Hematopoietic multipotent progenitor cell treated with erythropoietin and hydrocortisone succinate and interleukin-3 and kit ligand, for 8 days (in vitro differentiated cells): ENCODE measurements around the gene PAPPA2.
"Not testable (repeated sequence)": the region's sequence is repeated elsewhere in the genome, so short reads cannot be mapped to it uniquely, and the experiment has no call there.

ENCODE experiments used
- DNase-seq: peaks from one replicate; pipeline ENCODE4 v3.0.0-alpha.2; 2015

PAPPA2 gene

DNA sequence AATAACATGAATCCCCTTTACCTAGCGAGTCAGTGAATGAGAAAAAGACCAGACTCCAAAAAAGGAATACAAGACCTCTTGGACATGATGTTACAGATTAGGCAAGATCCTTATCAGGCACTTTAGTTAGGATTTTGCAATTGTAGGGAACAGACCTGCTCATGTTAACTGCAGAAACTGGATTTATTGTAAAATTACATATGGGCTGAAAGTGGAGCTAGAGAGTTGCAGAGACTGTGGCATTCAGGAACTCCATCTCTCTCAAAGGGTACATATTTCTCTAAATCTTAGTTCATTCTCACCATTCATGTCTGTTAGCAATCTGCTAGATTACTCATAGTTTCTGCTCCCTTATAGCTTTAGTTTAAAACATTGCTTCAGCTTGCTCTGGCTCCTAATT, 142.2 kb downstream of the PAPPA2 start:
- DNase-seq, result no peak

DNA sequence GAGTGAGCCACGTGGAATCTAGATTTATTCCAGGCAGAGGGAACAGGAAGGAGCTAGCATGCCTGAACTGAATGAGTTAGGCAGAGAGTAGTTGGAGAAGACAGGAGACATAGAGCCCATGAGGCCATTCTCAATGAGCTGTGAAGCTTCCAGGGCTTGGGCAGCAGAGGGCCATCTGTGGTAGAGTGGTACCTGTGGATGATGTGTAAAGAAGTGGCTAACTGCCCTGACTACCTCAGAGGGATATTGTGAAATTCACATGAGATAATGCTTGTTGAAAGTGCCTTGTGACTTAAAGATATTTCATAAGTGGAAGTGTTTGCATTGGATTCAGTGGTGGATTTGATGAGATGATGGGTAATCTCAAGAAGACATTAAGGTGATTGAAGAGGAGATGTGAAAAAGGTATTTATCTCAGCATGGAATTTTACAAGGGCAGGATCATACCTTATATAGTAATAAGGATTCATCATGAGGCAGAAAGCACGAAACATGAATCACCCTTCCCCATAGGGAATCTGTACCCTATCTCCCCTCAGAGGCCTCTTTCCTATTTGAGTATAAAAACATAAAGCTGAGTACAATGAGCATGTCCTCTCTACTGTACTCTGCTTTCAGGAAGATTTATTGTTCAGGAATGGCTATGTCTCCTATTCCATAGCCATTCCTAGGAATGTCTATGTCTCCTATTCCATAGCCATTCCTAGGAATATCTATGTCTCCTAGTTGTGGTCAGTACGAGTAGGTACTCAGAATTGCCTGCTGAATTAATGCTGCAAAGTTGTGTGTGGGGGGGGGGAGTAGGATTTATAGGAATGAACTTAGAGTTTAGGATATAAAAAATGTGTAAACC, 146.8 kb downstream of the PAPPA2 start:
- no peak for DNase-seq

DNA sequence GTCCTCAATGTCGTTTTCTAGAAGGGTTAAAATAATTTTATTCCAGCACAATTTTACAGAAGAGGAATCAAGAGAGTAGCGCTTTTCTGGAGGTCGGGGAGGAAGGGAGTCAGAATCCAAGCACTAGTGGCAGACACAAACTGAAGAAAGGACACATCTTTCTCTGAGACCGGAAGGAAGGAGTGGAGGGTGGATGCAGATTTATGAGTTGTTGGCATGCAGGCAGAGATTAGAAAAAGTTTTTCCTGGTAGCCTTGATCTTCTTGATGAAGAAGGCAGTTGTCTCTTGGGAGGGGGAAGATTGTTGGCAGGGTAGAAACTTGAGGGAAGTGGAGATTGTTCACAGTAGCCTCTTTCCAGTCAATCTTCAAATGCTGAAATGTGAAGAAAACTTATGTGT, 149.8 kb downstream of the PAPPA2 start:
- no peak for DNase-seq

DNA sequence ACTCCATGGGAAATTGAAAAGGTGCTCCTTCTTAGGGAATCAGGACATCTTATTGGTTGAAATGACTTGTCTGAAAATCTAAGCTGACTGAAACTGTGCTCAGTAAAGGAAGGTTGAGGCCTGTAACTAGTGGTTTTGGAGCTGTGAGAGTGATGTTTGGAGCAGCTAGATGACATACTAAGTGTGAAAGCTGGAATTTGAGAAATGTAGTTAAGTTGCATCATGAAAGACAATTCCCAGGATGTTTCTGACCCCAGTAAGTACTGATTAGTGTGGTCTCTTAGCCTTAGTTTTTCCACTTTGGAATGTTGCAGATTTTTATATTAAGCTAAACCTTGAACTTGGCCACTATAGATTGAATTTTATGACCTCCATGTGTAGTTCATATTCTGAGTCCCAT, 154.9 kb downstream of the PAPPA2 start:
- no peak for DNase-seq

DNA sequence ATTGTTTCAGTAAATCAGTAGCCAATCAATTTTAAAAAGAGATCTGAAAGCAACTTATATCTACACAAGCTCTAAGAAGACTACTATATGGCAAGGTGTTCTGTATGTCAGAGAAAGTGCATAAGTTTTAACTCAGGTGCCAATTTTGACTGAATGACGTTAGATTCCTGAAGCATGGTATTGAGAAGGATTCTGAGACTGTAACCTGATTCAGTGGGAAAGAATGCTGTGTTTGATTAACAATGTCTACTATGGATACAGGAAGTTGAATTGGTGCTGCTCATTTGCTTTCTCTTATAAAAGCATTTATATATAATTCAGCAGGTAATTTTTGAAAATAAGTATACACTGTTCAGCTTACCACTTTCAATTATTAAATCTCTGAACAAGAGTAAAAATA, 156.3 kb downstream of the PAPPA2 start:
- no peak for DNase-seq

DNA sequence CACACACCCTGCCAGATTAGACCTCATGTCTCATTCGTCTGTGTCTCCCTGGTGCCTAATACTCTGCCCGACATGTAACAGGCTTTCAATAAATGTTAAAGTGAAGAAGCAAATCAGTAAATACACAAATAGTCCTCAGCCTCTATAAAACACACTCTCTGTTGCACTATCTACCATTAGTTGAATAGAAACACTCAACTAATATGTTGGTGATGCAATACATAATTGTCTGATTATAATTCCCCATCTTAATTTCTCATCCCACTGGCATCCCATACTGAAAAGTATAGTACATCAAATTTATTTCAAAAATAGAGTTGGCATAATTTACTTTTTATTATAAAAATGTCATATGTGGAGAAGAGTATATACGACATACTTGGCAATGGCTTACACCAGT, 162.4 kb downstream of the PAPPA2 start:
- DNase-seq, result no peak

DNA sequence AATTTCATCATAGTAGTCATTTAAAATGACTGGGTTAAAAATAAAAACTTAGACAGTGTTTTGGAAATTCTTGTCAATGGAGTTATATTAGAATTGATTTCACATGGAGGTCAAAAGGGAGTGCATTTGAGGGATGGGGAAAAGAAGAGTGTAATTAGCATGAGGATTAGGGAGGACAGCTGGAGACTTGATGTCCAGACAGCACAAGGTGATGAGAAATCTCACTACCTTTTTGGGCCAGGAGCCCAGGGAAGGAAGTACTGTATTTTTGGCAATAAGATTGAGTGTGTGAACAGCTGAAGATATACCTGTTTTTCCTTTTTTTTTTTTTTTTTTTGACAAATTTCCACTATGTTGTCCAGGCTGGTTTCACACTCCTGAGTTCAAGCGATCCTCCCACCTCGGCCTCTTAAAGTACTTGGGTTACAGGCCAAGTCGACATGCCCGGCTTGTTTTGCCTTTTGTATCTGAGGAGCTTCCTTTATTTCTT, 163.6 kb downstream of the PAPPA2 start:
- DNase-seq, result no peak

DNA sequence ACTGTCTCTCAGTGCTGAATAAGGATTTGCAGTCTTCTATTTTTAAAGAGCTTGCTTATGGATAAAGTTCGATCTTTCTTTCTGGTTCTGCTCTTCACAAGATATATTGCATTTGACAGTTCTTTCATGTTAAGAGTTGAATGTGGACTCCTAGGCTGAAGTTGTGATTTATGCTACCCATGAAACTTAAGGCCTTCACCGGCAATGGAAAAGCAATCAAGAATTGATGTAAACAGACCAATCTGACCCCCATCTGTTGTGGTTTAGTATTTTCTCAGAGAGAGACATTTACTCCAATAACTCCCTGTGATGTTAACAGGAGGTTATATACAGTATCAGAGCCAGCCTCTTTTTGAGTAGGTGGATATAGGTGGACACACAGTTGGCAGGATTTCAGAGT, 165.8 kb downstream of the PAPPA2 start:
- no peak for DNase-seq

DNA sequence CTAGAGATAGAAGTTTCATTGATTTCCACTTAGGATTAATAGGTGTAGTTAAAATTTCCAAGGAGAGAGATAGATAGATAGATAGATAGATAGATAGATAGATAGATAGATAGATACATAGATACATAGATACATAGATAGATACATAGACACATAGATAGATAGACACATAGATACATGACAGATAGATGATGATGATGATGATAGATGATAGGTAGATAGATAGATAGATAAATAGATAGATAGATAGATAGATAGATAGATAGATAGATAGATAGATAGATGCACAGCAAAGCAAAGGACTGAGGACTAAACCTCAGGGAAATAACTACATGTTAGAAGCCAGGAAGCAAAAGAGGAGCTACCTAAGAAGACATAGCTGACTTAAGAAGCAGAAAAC, 171.8 kb downstream of the PAPPA2 start:
- not testable (repeated sequence) for DNase-seq

DNA sequence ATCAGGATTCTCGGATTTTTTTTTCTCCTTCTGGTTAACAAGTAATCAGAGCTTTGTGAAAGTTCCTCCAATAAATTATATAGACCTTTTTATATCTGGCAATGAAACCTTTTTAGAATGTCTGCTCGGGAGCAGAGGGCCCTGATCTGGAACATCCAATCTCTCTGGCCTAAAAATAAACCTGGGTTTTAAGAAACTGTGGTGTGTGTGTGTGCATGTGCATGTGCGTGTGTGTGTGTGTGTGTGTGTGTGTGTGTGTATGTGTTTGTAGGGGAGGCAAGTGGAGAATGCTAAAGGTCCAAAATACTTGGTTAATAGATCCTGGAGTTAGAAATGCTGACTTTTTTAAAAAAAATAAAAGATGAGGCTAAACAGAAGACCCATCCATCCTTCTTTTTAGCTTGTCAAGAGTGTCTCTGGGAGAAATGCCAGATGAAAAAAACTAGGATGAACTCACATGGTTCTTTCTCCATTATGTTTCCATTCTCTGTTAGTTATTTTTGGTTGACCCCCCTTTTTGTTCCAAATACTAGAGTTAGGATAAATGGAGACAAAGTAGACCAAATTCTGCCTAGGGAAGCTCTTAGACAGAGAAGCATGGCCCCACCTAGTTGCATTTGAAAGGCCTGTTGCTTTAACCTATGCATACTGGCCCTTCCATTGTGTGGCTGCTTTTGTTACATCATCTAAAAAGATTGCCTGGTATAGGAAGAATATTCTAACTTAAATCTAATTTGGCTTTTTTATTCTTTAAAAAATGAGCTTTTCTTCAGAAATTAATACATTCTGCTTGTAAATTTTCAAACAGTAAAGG, 175.9 kb downstream of the PAPPA2 start:
- no peak for DNase-seq

DNA sequence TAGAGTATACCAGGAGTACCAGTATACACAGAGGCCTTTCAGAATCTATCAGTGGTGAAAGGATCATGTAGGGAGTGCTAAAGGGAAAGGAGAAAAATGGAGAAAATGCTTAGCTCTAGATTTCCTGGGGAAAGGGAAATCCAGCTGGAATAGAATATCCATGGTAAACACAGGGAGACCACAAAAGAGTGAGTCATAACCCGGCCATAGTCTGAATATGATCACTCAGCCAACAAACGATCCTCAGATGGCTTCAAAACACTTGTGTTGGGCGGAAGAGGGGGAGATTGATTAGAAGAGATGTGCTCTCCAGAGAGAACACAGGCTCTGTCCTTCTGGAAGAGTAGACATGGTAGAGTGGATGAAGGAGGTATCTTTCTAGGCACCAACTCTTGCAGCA, 180.6 kb downstream of the PAPPA2 start:
- DNase-seq, result no peak

DNA sequence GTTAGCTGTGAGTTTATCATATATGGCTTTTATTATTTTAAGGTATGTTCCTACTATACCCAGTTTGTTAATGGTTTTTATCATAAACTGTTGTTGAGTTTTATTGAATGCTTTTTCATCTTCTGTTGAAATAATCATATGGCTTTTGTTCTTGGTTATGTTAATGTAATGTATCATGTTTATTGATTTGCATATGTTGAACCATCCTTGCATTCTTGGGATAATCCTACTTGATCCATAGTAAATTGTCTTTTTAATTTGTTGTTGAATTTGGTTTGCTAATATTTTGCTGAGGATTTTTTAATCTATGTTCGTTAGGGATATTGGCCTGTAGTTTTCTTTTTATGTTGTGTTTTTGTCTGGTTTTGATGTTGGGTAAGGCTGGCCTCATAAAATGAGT, 185.6 kb downstream of the PAPPA2 start:
- DNase-seq, result no peak

DNA sequence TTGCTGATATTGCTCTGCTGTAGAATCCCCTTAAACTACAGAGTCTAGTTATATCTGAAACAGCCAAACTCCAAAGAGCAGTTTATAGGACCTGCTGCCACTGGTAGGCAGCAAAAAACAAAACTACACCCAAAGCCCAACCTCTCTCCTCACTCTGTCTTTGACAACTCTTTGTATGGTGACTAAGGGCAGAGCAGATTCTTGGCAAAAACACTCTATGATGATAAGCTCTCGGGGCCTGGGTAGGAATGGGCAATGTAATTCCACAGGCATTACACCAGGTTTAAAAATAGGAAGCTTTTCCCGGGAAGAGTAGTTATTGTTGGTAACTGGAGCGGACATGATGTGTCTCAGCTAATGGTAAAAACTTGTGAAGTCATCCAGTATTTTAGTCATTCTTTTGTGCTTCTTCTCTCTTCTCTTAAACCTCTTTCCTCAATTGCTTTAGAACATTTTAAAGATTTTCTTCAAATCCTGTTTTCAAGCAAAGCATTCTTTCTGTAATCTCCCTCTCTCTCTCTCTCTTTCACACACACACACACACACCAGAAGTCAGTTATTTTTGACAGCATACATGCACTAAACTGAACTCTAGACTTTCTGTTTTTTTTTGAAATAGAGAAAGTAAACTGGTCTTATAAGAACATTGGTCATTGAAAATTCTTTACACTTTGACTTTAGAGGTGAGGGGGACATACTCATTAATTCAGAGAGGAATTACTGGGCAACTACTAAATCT, 193.5 kb downstream of the PAPPA2 start:
- DNase-seq, result no peak

DNA sequence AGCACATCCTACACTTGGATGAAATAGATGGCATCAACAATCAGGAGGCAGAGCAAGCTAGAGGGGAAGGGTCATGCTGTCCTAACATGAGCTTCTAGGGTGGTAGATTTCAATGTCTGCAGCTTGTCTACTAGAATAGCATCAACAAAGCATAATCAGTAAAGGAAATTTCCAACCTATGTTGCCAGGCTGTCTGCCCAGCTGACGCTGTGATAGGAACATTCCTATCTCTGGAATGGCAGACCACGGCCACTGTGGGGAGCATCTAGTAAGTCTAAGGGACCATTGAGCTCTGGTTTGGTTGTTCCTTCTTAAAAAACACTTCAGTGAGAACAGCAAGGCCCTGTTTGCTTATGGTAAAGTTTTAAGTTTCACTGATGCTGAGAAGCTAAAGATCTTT, 206.8 kb downstream of the PAPPA2 start:
- DNase-seq, result no peak

DNA sequence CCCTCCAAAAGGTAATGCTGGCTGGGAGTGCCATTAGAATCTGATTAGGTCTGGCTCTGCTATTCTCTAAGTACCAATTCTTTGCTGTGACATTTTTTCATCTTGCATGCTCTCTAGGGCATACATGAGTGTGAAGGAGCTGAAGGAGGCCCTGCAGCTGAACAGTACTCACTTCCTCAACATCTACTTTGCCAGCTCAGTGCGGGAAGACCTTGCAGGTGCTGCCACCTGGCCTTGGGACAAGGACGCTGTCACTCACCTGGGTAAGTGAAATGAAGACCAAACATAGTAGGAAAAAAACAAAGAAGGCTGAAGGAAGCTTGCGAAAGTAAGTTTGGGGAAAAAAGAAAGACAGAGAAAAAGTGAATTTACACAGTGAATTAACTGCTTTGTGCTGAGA, 207.9 kb downstream of the PAPPA2 start:
- DNase-seq, result no peak

DNA sequence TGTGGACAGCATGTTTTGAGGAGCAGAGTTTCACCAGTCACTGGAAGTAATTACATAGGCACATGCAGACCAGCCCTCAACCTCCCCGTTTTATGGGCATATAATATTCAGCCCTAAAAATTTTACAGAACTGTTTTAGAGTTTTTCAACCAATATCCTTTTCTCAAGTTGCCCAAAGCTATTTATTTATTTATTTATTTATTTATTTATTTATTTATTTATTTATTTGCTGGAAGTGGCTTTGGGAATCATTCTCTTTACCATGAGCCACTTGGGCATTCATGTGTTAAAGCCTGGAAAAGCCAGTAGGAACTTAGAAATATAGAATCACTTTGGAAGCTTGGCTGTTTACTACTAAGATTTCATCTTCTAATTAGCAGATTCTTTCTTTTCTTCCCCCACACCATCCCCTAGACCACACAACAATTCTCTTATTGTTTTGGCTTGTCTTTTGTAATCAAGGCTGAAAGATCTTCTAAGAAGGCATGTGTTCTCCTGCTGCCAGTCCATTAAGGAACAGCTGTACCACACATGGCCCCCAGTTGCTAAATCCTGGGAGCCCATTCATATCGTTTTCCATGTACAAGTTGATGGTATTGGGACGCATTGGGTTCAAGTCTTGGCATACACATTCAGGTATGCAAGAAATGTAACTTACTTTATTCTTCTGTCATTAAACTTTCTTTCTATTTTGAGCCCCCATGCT, 220.0 kb downstream of the PAPPA2 start:
- no peak for DNase-seq

DNA sequence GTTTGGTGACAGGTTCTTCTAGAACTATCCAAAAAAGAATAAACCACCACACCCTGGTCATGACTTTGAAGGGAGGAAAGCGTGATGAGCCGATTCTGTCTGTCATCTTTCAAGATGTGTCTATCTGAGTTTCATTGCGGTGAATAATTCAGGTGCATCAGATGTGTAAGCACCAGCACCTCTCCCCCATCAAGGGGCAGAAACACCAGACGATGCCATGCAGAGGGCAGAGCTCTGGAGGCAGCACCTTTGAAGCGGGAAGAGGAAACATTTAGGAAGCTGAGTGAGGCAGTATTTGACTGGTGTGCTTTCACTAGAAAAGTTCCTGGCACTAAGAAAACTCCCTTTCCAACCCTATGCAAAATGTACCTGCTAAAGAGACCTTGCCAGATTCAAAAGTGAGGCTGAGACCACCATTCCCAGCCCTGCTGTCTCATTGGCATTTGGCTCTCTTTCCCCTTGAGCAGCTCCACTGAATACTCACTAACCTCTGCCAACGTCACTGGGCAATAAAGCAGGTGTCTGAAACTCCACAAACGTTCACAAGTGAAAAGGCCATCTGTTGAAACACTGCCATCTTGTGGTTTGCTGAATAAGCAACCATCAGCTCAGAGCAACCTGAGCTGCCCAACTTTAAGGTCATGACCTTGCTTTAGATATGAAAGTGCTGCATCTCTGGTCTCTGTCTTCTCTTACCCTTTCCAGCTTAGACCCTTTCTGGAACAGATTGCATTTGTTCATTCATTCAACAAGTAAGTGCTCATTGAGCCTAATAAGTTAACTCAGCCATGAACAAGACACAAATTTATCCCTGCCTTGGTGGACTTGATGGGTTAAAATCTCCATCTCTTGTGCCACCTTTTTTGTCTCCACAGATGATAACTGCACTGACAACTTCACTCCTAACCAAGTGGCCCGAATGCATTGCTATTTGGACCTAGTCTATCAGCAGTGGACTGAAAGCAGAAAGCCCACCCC, 228.6 kb downstream of the PAPPA2 start:
- peak; percentile 53 for DNase-seq

DNA sequence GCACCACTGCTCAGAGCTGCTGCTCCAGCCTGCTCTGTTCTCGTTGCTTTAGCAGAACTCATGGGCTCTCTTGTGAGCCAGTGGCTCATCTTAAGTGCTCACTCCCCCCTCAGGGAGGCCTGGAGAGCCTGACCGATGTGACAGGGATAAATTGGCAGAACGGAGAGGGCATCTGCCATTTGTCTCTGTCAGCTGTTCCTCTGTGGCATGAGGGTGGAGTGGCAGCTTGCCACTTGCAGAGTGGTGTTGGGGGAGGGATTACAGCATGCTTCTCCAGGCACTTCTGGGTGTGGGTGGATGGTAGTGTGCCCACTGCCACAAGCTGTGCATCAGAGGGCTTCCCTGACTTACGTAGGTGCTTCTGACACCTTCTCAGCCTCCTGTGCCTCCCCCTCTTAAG, 229.5 kb downstream of the PAPPA2 start:
- no peak for DNase-seq

DNA sequence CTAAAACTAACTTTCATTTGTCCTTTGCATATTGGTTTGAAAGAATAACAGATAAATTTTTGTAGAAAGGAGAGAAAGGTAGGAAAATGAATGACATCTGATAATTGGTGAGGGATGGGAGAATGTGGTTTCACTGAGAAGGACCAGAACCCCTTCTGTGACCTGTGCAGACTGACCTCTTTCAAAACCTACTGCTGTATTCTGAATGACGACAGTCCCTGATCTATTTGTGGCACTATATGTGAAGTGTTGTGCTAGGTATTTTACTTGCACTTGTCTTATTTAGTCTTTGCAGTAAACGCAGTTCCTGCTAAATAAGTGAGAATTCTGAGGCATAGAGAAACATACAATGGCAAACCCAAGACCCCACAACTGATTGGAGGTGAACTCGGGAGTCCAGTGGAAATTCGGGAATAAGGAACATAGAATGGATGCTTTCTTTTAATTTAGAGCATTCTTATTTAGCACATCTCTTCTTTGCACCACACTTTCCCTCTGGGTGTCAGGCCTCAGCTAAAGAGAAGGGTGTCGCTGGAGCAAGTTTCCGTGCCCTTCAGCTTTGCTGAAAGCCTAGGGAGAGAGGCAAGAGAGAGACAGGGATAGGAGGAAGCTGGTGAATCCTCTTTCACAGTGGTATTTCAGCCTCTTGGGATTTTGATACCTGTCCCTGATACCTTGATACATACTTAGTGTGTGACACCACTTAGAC, 230.2 kb downstream of the PAPPA2 start:
- no peak for DNase-seq

DNA sequence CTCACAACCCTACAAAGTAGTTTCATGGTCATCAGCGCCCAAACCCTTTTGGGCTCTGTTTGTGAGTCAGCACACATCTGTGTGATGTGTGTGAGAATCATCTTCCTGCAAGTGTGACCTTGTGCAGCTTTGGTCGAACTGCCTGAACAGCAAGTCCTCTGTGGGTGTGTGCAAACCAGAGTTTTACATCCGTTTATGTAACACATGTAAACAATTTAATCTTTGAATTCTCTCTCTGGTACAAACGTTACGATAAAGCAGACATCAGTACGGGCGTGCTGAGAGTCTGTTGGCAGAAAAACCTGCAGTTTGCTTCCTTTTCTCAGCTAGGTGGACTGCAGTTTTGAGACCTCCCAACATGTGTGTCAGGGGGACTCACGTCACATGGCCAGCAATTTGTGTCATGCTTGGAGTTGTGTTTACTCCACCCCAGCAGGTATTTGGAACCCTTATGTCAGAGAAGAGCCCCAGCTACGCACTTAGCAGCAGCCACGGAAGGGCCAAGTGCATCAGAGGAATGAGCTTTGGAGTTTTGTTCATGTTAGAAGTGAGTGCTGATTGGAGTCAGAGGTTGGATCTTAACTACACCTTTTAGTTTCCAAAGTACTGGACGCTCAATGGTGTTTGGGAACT, 230.8 kb downstream of the PAPPA2 start:
- no peak for DNase-seq
